Measurements from ENCODE around the gene PIGS.

DNA sequence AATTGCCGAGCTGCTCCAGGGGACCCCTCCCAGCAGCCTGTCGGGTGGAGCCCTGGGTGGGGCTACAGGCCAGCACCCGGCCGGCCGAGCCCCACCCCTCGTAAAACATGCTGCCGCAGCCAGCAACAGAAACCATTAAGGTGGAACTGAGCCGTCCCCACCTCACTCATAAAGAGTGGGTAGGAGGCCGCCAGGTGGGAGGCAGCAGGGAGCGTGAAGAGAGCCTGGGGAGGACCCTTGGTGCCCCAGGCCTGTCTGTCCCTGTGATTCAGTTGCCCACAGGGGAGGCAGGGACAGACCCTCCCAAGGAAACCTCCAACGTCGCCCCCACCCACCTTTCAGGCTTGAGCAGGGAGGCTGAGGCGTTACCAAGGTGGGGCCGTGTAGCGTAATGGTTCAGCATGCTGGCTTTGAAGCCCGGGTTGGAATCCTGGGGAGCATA, 56.7 kb downstream of the PIGS start:
- TF ChIP-seq CTCF (conservative IDR thresholded peaks at IDR 0.05 in 1 of 2, IDR thresholded peaks at IDR 0.05 in 1 of 2; ENCODE audit: low read depth in 1 of 2, low read length in 2 of 2) (no peak), EZH2 (IDR thresholded peaks at IDR 0.05; ENCODE audit: low read length, missing control alignments) (no peak)
